Measurements from ENCODE around the gene LEUTX. TPM values are rescaled to one million over a fixed set of nuclear protein-coding genes. Genes with fewer than 3 reads are reported as not detected.
A peak's percentile ranks its signal among the peaks of the same experiment; 100 is the strongest.

Gene LEUTX
- total RNA-seq, 1 donor: not detected

GRCh38 chr19:39825093-39825463 lies 46.4 kb downstream of the LEUTX start:
- no peak for TF ChIP-seq CTCF (IDR thresholded peaks at IDR 0.05; ENCODE audit: extremely low read depth, low read depth, low read length)
- Histone ChIP-seq H3K27ac (ENCODE audit: low read depth, low read length) (no peak overlapping the region), H3K4me1 (ENCODE audit: insufficient read depth, low read length) (peaks cover 7% of the 10 kb centered on the region), H3K4me2 (ENCODE audit: insufficient read depth, low read length) (no peak overlapping the region), H3K4me3 (ENCODE audit: insufficient read depth, low read length) (no peak overlapping the region), H3K36me3 (ENCODE audit: insufficient read depth, low read length) (peaks cover 20% of the 10 kb centered on the region), H3K9me3 (ENCODE audit: low read depth, low read length) (no peaks in the 10 kb centered on the region), H2AFZ (ENCODE audit: low read length) (peak overlapping the region; percentile 48), H4K20me1 (ENCODE audit: insufficient read depth, low read length) (no peaks in the 10 kb centered on the region), H3K27me3 (ENCODE audit: insufficient read depth, low read length) (no peaks in the 10 kb centered on the region), H3K79me2 (ENCODE audit: insufficient read depth, low read length) (peaks cover 13% of the 10 kb centered on the region)
- DNase-seq (ENCODE audit: insufficient read length, low spot score, missing footprints): peak; percentile 81

GRCh38 chr19:39825531-39826076 lies 47.0 kb downstream of the LEUTX start:
- H3K4me1 ChIP-seq (ENCODE audit: insufficient read depth, low read length): peaks cover 7% of the 10 kb centered on the region
- no peak for TF ChIP-seq CTCF (IDR thresholded peaks at IDR 0.05; ENCODE audit: extremely low read depth, low read depth, low read length)
- H2AFZ ChIP-seq (ENCODE audit: low read length): no peak overlapping the region
- no peak overlapping the region for H3K4me3 ChIP-seq (ENCODE audit: insufficient read depth, low read length)
- H3K36me3 ChIP-seq (ENCODE audit: insufficient read depth, low read length): peaks cover 25% of the 10 kb centered on the region
- no peak overlapping the region for H3K27ac ChIP-seq (ENCODE audit: low read depth, low read length)
- H3K27me3 ChIP-seq (ENCODE audit: insufficient read depth, low read length): no peaks in the 10 kb centered on the region
- H3K9me3 ChIP-seq (ENCODE audit: low read depth, low read length): no peaks in the 10 kb centered on the region
- peaks cover 13% of the 10 kb centered on the region for H3K79me2 ChIP-seq (ENCODE audit: insufficient read depth, low read length)
- H3K4me2 ChIP-seq (ENCODE audit: insufficient read depth, low read length): no peak overlapping the region
- peaks cover 4% of the 10 kb centered on the region for H4K20me1 ChIP-seq (ENCODE audit: insufficient read depth, low read length)
- DNase-seq (ENCODE audit: insufficient read length, low spot score, missing footprints): peak; percentile 76

GRCh38 chr19:39826311-39826945 lies 47.8 kb downstream of the LEUTX start:
- peak; percentile 46 for DNase-seq (ENCODE audit: insufficient read length, low spot score, missing footprints)

More at GRCh38 chr19:39826311-39826945, 47.8 kb downstream of the LEUTX start:
- Histone ChIP-seq H3K79me2 (ENCODE audit: insufficient read depth, low read length) (peaks cover 16% of the 10 kb centered on the region), H4K20me1 (ENCODE audit: insufficient read depth, low read length) (peaks cover 10% of the 10 kb centered on the region), H3K9me3 (ENCODE audit: low read depth, low read length) (no peaks in the 10 kb centered on the region), H3K4me2 (ENCODE audit: insufficient read depth, low read length) (no peak overlapping the region), H3K27ac (ENCODE audit: low read depth, low read length) (no peak overlapping the region), H2AFZ (ENCODE audit: low read length) (no peak overlapping the region), H3K27me3 (ENCODE audit: insufficient read depth, low read length) (no peaks in the 10 kb centered on the region), H3K4me1 (ENCODE audit: insufficient read depth, low read length) (peaks cover 7% of the 10 kb centered on the region), H3K4me3 (ENCODE audit: insufficient read depth, low read length) (no peak overlapping the region), H3K36me3 (ENCODE audit: insufficient read depth, low read length) (peaks cover 33% of the 10 kb centered on the region)
- TF ChIP-seq CTCF (IDR thresholded peaks at IDR 0.05; ENCODE audit: extremely low read depth, low read depth, low read length): no peak
